GM12875 (cell line): ENCODE measurements around the gene CHPF.

ENCODE experiments used
- H3K4me3 ChIP-seq: one replicate; pipeline ENCODE4 v1.5.1; 2011; ENCODE audit warnings: low read depth, low read length, control low read depth
- TF ChIP-seq, protein P1 (sequence below): IDR thresholded peaks from 2 replicates; pipeline ENCODE4 v1.5.1; 2011; ENCODE audit warnings: low read depth, mild to moderate bottlenecking, control low read depth, inconsistent platforms, low read length, moderate library complexity, borderline replicate concordance; ENCODE audit not compliant: insufficient read depth

The CHPF gene

GRCh38 chr2:219506153-219506801, 37.3 kb downstream of the CHPF start:
- TF ChIP-seq, protein P1, sequence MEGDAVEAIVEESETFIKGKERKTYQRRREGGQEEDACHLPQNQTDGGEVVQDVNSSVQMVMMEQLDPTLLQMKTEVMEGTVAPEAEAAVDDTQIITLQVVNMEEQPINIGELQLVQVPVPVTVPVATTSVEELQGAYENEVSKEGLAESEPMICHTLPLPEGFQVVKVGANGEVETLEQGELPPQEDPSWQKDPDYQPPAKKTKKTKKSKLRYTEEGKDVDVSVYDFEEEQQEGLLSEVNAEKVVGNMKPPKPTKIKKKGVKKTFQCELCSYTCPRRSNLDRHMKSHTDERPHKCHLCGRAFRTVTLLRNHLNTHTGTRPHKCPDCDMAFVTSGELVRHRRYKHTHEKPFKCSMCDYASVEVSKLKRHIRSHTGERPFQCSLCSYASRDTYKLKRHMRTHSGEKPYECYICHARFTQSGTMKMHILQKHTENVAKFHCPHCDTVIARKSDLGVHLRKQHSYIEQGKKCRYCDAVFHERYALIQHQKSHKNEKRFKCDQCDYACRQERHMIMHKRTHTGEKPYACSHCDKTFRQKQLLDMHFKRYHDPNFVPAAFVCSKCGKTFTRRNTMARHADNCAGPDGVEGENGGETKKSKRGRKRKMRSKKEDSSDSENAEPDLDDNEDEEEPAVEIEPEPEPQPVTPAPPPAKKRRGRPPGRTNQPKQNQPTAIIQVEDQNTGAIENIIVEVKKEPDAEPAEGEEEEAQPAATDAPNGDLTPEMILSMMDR = no peak
- H3K4me3 ChIP-seq = no peak overlapping the region

GRCh38 chr2:219505585-219505984, 38.0 kb downstream of the CHPF start:
- TF ChIP-seq, protein P1 = no peak

DNA sequence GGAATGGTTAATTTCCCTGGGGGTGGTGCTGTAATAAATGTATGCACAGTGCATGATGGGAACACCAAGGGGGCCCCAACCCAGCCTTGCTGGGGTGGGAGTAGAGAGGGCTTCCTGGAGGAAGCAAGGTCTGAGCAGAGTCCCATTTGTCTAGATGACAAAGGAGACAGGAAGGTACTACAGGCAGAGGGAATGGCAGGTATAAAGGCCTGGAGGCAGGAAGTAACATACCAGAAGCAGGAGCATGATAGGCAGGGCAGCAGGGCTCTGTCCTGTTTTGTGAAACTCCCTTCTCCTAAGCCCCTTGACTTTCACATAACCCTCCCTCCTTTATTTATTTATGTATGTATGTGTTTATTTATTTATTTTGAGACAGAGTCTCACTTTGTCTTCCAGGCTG, 41.0 kb downstream of the CHPF start:
- TF ChIP-seq, protein P1 = no peak
- no peak overlapping the region for H3K4me3 ChIP-seq

More at GRCh38 chr2:219505585-219505984, 38.0 kb downstream of the CHPF start:
- no peak overlapping the region for H3K4me3 ChIP-seq

GRCh38 chr2:219501849-219502248, 41.8 kb downstream of the CHPF start:
- TF ChIP-seq, protein P1 = no peak
- no peak overlapping the region for H3K4me3 ChIP-seq

DNA sequence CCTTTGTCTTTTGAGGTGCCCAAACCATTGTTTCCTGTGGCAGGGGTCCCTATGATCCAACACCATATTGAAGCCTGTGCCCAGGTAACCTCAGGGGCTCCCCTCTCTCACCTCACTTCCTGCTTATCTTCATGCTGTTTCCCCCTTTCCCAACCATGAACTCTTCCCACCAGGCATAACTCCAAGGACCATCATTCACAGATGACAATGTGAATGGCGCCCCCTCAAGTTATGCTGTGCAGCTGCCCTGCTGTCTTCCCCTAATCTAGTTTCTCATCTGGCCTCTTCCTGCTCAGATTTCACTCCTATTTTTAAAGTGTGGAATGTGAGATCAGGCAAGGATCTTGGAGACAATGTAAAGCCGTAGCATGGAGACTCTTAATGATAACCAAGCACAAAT, 43.5 kb downstream of the CHPF start:
- no peak overlapping the region for H3K4me3 ChIP-seq
- TF ChIP-seq, protein P1 = 0 out of 2 replicates have a peak, but pooled peaks have one; percentile 33

DNA sequence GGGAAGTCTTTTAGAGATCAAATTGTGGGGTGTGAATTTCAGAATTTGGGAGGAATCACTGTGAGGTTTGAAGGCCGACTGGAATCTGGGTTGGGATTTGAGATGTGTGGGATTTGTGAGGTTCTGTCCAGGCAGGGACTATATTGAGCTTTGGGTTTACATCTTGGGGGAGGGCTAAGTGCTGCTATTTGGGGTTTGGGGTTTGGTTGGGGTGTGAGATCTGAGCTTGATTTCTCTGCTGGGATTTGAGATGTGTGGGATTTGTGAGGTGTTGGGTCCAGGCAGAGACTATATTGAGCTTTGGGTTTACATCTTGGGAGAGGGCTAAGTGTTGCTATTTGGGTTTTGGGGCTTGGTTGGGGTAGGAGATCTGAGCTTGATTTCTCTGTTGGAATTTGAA, 44.1 kb downstream of the CHPF start:
- peak overlapping the region; percentile 83 for H3K4me3 ChIP-seq
- TF ChIP-seq, protein P1 = no peak

GRCh38 chr2:219499058-219499307, 44.6 kb downstream of the CHPF start:
- peak overlapping the region; percentile 83 for H3K4me3 ChIP-seq
- TF ChIP-seq, protein P1 = no peak
